H1 (cell line): ENCODE data around the gene ARHGEF2. TPM values are rescaled to one million over a fixed set of nuclear protein-coding genes. Genes with fewer than 3 reads are reported as not detected.

Experiments
- CTCF ChIA-PET: fragments of 300-600 bp; sonication (Branson Sonifier 250); formaldehyde crosslinking; loops from one replicate; lab custom pipeline; 2021; ENCODE audit not compliant: partially characterized antibody; lab: Charles Lee
- POLR2A ChIA-PET: fragments of 300-600 bp; sonication (Branson Sonifier 250); formaldehyde crosslinking; loops from one replicate; lab custom pipeline; 2021; ENCODE audit warnings: inconsistent platforms; ENCODE audit not compliant: partially characterized antibody; lab: Charles Lee
- DNase-seq, 2 experiments: peaks; one replicate each; pipeline versions ENCODE4 v3.0.0 to v3.0.0-alpha.2; 2010 to 2022; ENCODE audit warnings: low spot score in 2 of 2, low read depth in 1 of 2, mixed read lengths in 1 of 2
- FAIRE-seq: peaks from 2 replicates; lab custom pipeline; 2011; peaks lifted over from hg19 to GRCh38; lab: Jason Lieb, UNC
- H2AFZ ChIP-seq: 2 replicates; pipeline ENCODE4 v1.8.1; 2012; ENCODE audit warnings: low read length, inconsistent platforms
- H2AK5ac ChIP-seq: 2 replicates; pipeline ENCODE4 v1.6.1; 2013; ENCODE audit warnings: low read depth, low read length
- H2BK120ac ChIP-seq: replicated peaks from 2 replicates; pipeline ENCODE3; 2013; ENCODE audit warnings: low read depth, low read length, inconsistent platforms
- H2BK12ac ChIP-seq: 2 replicates; pipeline ENCODE4 v1.6.1; 2013; ENCODE audit warnings: low read depth, low read length
- H2BK15ac ChIP-seq: 2 replicates; pipeline ENCODE4 v1.6.1; 2013; ENCODE audit warnings: low read length
- H2BK20ac ChIP-seq: 2 replicates; pipeline ENCODE4 v1.6.1; 2013; ENCODE audit warnings: low read length
- H2BK5ac ChIP-seq: 2 replicates; pipeline ENCODE4 v1.6.1; 2013; ENCODE audit warnings: low read depth, low read length
- H3K14ac ChIP-seq: 2 replicates; pipeline ENCODE4 v1.6.1; 2013; ENCODE audit warnings: inconsistent platforms; ENCODE audit not compliant: insufficient read length
- H3K18ac ChIP-seq: 2 replicates; pipeline ENCODE4 v1.6.1; 2013; ENCODE audit warnings: low read length; ENCODE audit errors: extremely low read depth
- H3K23ac ChIP-seq: 2 replicates; pipeline ENCODE4 v1.6.1; 2013; ENCODE audit warnings: inconsistent platforms; ENCODE audit not compliant: insufficient read length
- H3K23me2 ChIP-seq: 2 replicates; pipeline ENCODE4 v1.6.1; 2013; ENCODE audit warnings: low read depth, low read length
- H3K27ac ChIP-seq: 2 replicates; pipeline ENCODE4 v1.6.1; 2011; ENCODE audit warnings: low read depth, low read length, inconsistent platforms
- H3K27me3 ChIP-seq, 4 experiments: replicated peaks in 1 of 4; 1 replicate in 1 of 4; 2 replicates in 3 of 4; pipeline versions ENCODE4 v1.6.1 to v1.8.1; 2011 to 2013; ENCODE audit warnings: low read length in 3 of 4, mild to moderate bottlenecking in 3 of 4, inconsistent platforms in 2 of 4, mixed read lengths in 2 of 4, moderate library complexity in 1 of 4; ENCODE audit not compliant: control insufficient read depth in 3 of 4, insufficient read depth in 3 of 4; ENCODE audit errors: extremely low read depth in 1 of 4
- H3K36me3 ChIP-seq, 4 experiments: 2 replicates each; pipeline versions ENCODE4 v1.6.1 to v1.8.1; 2011 to 2013; ENCODE audit warnings: mild to moderate bottlenecking in 4 of 4, low read length in 3 of 4, moderate library complexity in 2 of 4, control low read depth in 1 of 4, inconsistent platforms in 1 of 4; ENCODE audit not compliant: insufficient read depth in 4 of 4, control insufficient read depth in 2 of 4
- H3K4ac ChIP-seq: replicated peaks from 2 replicates; pipeline ENCODE3; 2013; ENCODE audit warnings: low read length, low read depth, mixed read lengths, inconsistent platforms; ENCODE audit not compliant: insufficient read length
- H3K4me1 ChIP-seq, 4 experiments: replicated peaks in 1 of 4; 1 replicate in 1 of 4; 2 replicates in 3 of 4; pipeline versions ENCODE4 v1.6.1 to v1.8.1; 2011 to 2013; ENCODE audit warnings: low read length in 3 of 4, inconsistent platforms in 2 of 4, mixed read lengths in 1 of 4; ENCODE audit not compliant: insufficient read depth in 4 of 4, control insufficient read depth in 3 of 4
- H3K4me2 ChIP-seq, 2 experiments: 2 replicates each; pipeline versions ENCODE4 v1.6.1 to v1.8.1; 2011 to 2013; ENCODE audit warnings: low read depth in 2 of 2, low read length in 2 of 2, control low read depth in 1 of 2, inconsistent platforms in 1 of 2, mild to moderate bottlenecking in 1 of 2; ENCODE audit not compliant: insufficient read depth in 1 of 2
- H3K4me3 ChIP-seq, 4 experiments: fragments of 200-600, 300-600 bp in 1 of 4; sonication (generic), shearing (Covaris generic), sonication (Bioruptor Twin) in 1 of 4; 2 replicates each; pipeline versions ENCODE4 v1.5.1 to v1.8.1; 2011 to 2016; ENCODE audit warnings: low read length in 4 of 4, low read depth in 3 of 4, control low read depth in 2 of 4, inconsistent platforms in 2 of 4, mild to moderate bottlenecking in 2 of 4, mixed read lengths in 1 of 4, moderate library complexity in 1 of 4; ENCODE audit not compliant: insufficient read depth in 2 of 4; ENCODE audit errors: extremely low read depth in 1 of 4
- H3K56ac ChIP-seq: replicated peaks from 2 replicates; pipeline ENCODE3; 2013; ENCODE audit warnings: low read depth, mild to moderate bottlenecking, mixed read lengths, low read length, inconsistent platforms; ENCODE audit not compliant: insufficient read length
- H3K79me1 ChIP-seq: 2 replicates; pipeline ENCODE4 v1.6.1; 2013; ENCODE audit warnings: low read depth, low read length, control low read depth
- H3K79me2 ChIP-seq, 2 experiments: 2 replicates each; pipeline versions ENCODE4 v1.6.1 to v1.8.1; 2012 to 2013; ENCODE audit warnings: low read length in 2 of 2, mild to moderate bottlenecking in 2 of 2, inconsistent platforms in 1 of 2; ENCODE audit not compliant: insufficient read depth in 2 of 2, control insufficient read depth in 1 of 2
- H3K9ac ChIP-seq, 4 experiments: replicated peaks in 1 of 4; 1 replicate in 1 of 4; 2 replicates in 3 of 4; pipeline versions ENCODE4 v1.6.1 to v1.8.1; 2011 to 2013; ENCODE audit warnings: low read depth in 3 of 4, low read length in 3 of 4, control low read depth in 2 of 4, mild to moderate bottlenecking in 2 of 4, moderate library complexity in 2 of 4, inconsistent platforms in 1 of 4; ENCODE audit errors: extremely low read depth in 1 of 4
- H3K9me3 ChIP-seq, 2 experiments: 2 replicates each; pipeline versions ENCODE4 v1.6.1 to v1.8.1; 2012 to 2013; ENCODE audit warnings: mild to moderate bottlenecking in 2 of 2, moderate library complexity in 2 of 2, control low read depth in 1 of 2, inconsistent platforms in 1 of 2, low read depth in 1 of 2, low read length in 1 of 2, mixed read lengths in 1 of 2; ENCODE audit not compliant: insufficient read depth in 2 of 2
- H4K20me1 ChIP-seq, 2 experiments: replicated peaks in 1 of 2; 2 replicates each; pipeline versions ENCODE3 to v1.8.1; 2011 to 2013; ENCODE audit warnings: inconsistent platforms in 2 of 2, low read length in 2 of 2, mild to moderate bottlenecking in 1 of 2; ENCODE audit not compliant: insufficient read depth in 2 of 2, control insufficient read depth in 1 of 2
- H4K5ac ChIP-seq: 2 replicates; pipeline ENCODE4 v1.6.1; 2013; ENCODE audit warnings: low read length, low read depth, mixed read lengths, inconsistent platforms; ENCODE audit not compliant: insufficient read length
- H4K8ac ChIP-seq: 2 replicates; pipeline ENCODE4 v1.8.0; 2013; ENCODE audit warnings: mild to moderate bottlenecking, moderate library complexity, low read length, inconsistent platforms; ENCODE audit not compliant: insufficient read depth; ENCODE audit errors: extremely low read depth
- H4K91ac ChIP-seq: replicated peaks from 2 replicates; pipeline ENCODE3; 2013; ENCODE audit warnings: low read length, mixed read lengths, inconsistent platforms; ENCODE audit not compliant: insufficient read length
- CHD1 ChIP-seq: IDR thresholded peaks from 2 replicates; pipeline ENCODE4 v1.6.1; 2012; ENCODE audit warnings: low read depth, low read length, improper control_type of control experiment
- EP300 ChIP-seq, 2 experiments: IDR thresholded peaks; 1 replicate in 1 of 2; 2 replicates in 1 of 2; pipeline ENCODE4 v1.6.1; 2011 to 2012; ENCODE audit warnings: low read depth in 2 of 2, low read length in 2 of 2, mild to moderate bottlenecking in 2 of 2, borderline replicate concordance in 1 of 2, inconsistent platforms in 1 of 2, moderate library complexity in 1 of 2
- KDM1A ChIP-seq: fragments of 200-600, 300-600 bp; sonication (generic); IDR thresholded peaks from 2 replicates; pipeline ENCODE4 v1.7.1; 2016; ENCODE audit warnings: mild to moderate bottlenecking, low read length, borderline replicate concordance
- TAF1 ChIP-seq: IDR thresholded peaks from 2 replicates; pipeline ENCODE4 v1.6.1; 2011; ENCODE audit warnings: mild to moderate bottlenecking, low read depth, low read length
- YY1 ChIP-seq: IDR thresholded peaks from 2 replicates; pipeline ENCODE4 v1.6.1; 2011; ENCODE audit warnings: low read depth, mild to moderate bottlenecking, low read length
- WGBS, 2 experiments: shearing (Covaris generic) in 1 of 2; methylation state at CpG; one replicate each; pipeline versions ENCODE4 v1.1.6 to v1.1.7; 2013 to 2015; ENCODE audit warnings: low lambda C conversion rate in 2 of 2, mixed read lengths in 2 of 2, inconsistent platforms in 1 of 2, low coverage in 1 of 2, missing lambda C conversion rate in 1 of 2; ENCODE audit not compliant: insufficient replicate concordance in 2 of 2, insufficient coverage in 1 of 2, insufficient read length in 1 of 2; ENCODE audit errors: extremely low coverage in 1 of 2, missing lambda C conversion rate in 1 of 2; 5-methylcytosine and 5-hydroxymethylcytosine counted together
- polyA plus RNA-seq, 7 experiments: library from polyadenylated mRNA; depleted of rRNA in 3 of 7; stranded (reverse) in 5 of 7; unstranded in 2 of 7; fragments of >200 nt in 5 of 7; fragments of 200-250 nt in 2 of 7; gene quantifications; 1 replicate in 5 of 7; 2 replicates in 1 of 7; 4 replicates in 1 of 7; pipeline versions ENCODE4 v1.2.1 to v1.2.3, GENCODE V29; 2011 to 2013; ENCODE audit warnings: missing spikeins in 2 of 7, mixed read lengths in 2 of 7
- total RNA-seq: library from RNA; stranded (reverse); fragmentation: NEBNext Ultra II Directional; extraction: Animal tissue kit (Norgen Biotek cat#: 25700); gene quantifications from 2 replicates; pipeline ENCODE4 v1.2.1, GENCODE V29; 2021
- TF ChIP-seq, protein P1 (sequence below): IDR thresholded peaks from 2 replicates; pipeline ENCODE4 v1.6.1; 2011; ENCODE audit warnings: low read depth, mild to moderate bottlenecking, low read length; ENCODE audit not compliant: insufficient read depth

The ARHGEF2 gene
- total and polyA plus RNA-seq, 2 of the 8 experiments (the other 6 are each of a cell fraction or from before 2014, with no cell fraction given), result 42.7 to 80.5 TPM

DNA sequence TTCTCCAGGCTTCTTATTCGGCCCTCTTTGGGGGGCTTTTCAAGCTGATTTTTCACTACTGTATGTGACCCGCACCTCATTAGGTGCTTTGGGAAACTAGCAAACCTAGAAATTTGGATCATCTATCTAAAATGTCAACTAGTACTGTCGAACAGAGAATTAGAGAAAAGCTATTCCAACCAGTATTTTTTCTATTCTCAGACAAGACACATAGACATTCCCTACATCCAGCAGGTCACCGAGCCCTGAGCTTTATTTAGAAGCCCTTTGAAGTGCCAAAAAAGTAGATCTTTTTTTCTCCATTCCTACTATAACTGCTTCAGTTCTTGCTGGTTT, 42.7 kb upstream of the ARHGEF2 start:
- peak overlapping the region; percentile 92 to 97 (median 94); a peak in 7 of 8 replicates for H3K4me3 ChIP-seq
- CTCF ChIA-PET, result interaction anchor here (0.9 to 8.9 kb wide), 10 partner anchors 10 to 109 kb away, joined by 3 to 77 read pairs (median 4); partner anchors contain the start of gene UBQLN4
- no peak overlapping the region for H3K27ac ChIP-seq
- no peak overlapping the region for H3K14ac ChIP-seq
- peak overlapping the region; percentile 99 for H3K4me2 ChIP-seq
- H3K56ac ChIP-seq, result no peak overlapping the region
- H3K4me1 ChIP-seq, result peaks cover 0 to 3% (median 1%) of the 10 kb centered on the region in 4 experiments; a peak in 3 of 7 replicates
- H4K5ac ChIP-seq, result no peak overlapping the region
- 25% methylated on average over 4 of the region's 4 CpGs; no CpG with 5 or more reads in 1 of the 2 experiments for WGBS, 2 experiments
- H2BK5ac ChIP-seq, result no peak overlapping the region
- peaks cover 5 to 15% of the 10 kb centered on the region in 2 experiments for H3K79me2 ChIP-seq
- TF ChIP-seq TAF1, result no peak
- TF ChIP-seq, protein P1, sequence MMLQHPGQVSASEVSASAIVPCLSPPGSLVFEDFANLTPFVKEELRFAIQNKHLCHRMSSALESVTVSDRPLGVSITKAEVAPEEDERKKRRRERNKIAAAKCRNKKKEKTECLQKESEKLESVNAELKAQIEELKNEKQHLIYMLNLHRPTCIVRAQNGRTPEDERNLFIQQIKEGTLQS, result no peak
- TF ChIP-seq EP300 (IDR thresholded peaks at IDR 0.05; ENCODE audit: borderline replicate concordance in 1 of 2, low read depth in 2 of 2, low read length in 2 of 2), result no peak
- TF ChIP-seq CHD1, result no peak
- TF ChIP-seq YY1, result no peak
- TF ChIP-seq KDM1A, result no peak
- TF ChIP-seq, all 59 proteins: peak for 0
- Histone ChIP-seq H3K9ac (no peak overlapping the region), H3K23me2 (peaks cover 5% of the 10 kb centered on the region; the same call in 1 of the 2 replicates), H2BK15ac (no peak overlapping the region), H4K91ac (no peak overlapping the region), H3K18ac (no peak overlapping the region), H4K8ac (no peak overlapping the region), H3K79me1 (0 out of 2 replicates have a peak, but pooled peaks cover 5% of the 10 kb centered on the region), H2BK12ac (no peak overlapping the region), H3K23ac (no peak overlapping the region), H3K36me3 (peaks cover 0 to 26% (median 13%) of the 10 kb centered on the region in 4 experiments; a peak in 5 of 8 replicates), H2AFZ (0 out of 2 replicates have a peak overlapping the region, but pooled peaks have one; percentile 10), H3K9me3 (no peaks in the 10 kb centered on the region), H4K20me1 (peaks cover 0 to 2% of the 10 kb centered on the region in 2 experiments), H2AK5ac (no peak overlapping the region), H2BK20ac (no peak overlapping the region), H3K4ac (no peak overlapping the region), H3K27me3 (peaks cover 0 to 4% (median under 1%) of the 10 kb centered on the region in 4 experiments; a peak in 1 of 7 replicates), H2BK120ac (no peak overlapping the region)
- DNase-seq, result no peak
- POLR2A ChIA-PET, result interaction anchor here (0.6 to 2.3 kb wide), 10 partner anchors 20 to 157 kb away, joined by 3 to 10 read pairs (median 3); partner anchors contain the start of genes ARHGEF2, MEX3A, RAB25 and UBQLN4
- no peak for FAIRE-seq
